Testis (tissue), 3 donors: ENCODE data around the gene ARHGDIA. TPM values are rescaled to one million over a fixed set of nuclear protein-coding genes. Genes with fewer than 3 reads are reported as not detected.

Experiments used
- DNase-seq: peaks from one replicate; pipeline ENCODE4 v3.0.0-alpha.2; 2019
- H3K27ac ChIP-seq, 2 donors: fragments of 200-600 bp; sonication (generic); one replicate each; pipeline ENCODE4 v1.5.1; 2019
- H3K27me3 ChIP-seq: fragments of 200-600 bp; sonication (generic); one replicate; pipeline ENCODE4 v1.5.1; 2019
- H3K36me3 ChIP-seq: fragments of 200-600 bp; sonication (generic); one replicate; pipeline ENCODE4 v1.5.1; 2017; ENCODE audit warnings: low read depth; ENCODE audit errors: missing control alignments
- H3K4me1 ChIP-seq: fragments of 200-600 bp; sonication (generic); one replicate; pipeline ENCODE4 v1.5.1; 2019
- H3K4me3 ChIP-seq, 2 donors: fragments of 200-600 bp; sonication (generic); one replicate each; pipeline ENCODE4 v1.5.1; 2017 to 2019
- H3K9me3 ChIP-seq: fragments of 200-600 bp; sonication (generic); one replicate; pipeline ENCODE4 v1.5.1; 2017
- POLR2A ChIP-seq: fragments of 450-650 bp; IDR thresholded peaks from one replicate; pipeline ENCODE4 v1.6.1; 2017; ENCODE audit warnings: antibody characterized with exemption, mild to moderate bottlenecking, moderate library complexity
- WGBS, 2 donors: methylation state at CpG; one replicate each; pipeline ENCODE4 v1.1.5; 2018; 5-methylcytosine and 5-hydroxymethylcytosine counted together
- intact Hi-C: fragments of 100-400 bp; cut with DNase I; formaldehyde crosslinking; loops from one replicate; pipeline ENCODE4 v1.15.1; 2023; ENCODE audit warnings: low total_unique reads
- polyA plus RNA-seq: library from polyadenylated mRNA; stranded (reverse); fragments of 350-450 nt; fragmentation: Illumina TruSeq; extraction: RNeasy Lipid Tissue Mini Kit (QIAGEN cat#74804); gene quantifications from one replicate; pipeline ENCODE4 v1.2.3, GENCODE V29; 2014; ENCODE audit warnings: low read depth, low replicate concordance; ENCODE audit not compliant: insufficient read depth
- total RNA-seq, 2 donors: library from RNA; depleted of rRNA; stranded (reverse); fragments of >200 nt; gene quantifications; one replicate each; pipeline ENCODE4 v1.2.3, GENCODE V29; 2016
- TF ChIP-seq, protein P1 (sequence below), 3 experiments: fragments of 450-650 bp in 2 of 3; fragments of 200-600 bp in 1 of 3; sonication (generic) in 1 of 3; IDR thresholded peaks; one replicate each; pipeline ENCODE4 v1.5.1; 2016 to 2019; ENCODE audit warnings: antibody characterized with exemption in 3 of 3, mild to moderate bottlenecking in 2 of 3, moderate library complexity in 1 of 3

ARHGDIA gene
- total and polyA plus RNA-seq, 3 donors from 2014 or later: 135 to 201 (median 161) TPM

DNA sequence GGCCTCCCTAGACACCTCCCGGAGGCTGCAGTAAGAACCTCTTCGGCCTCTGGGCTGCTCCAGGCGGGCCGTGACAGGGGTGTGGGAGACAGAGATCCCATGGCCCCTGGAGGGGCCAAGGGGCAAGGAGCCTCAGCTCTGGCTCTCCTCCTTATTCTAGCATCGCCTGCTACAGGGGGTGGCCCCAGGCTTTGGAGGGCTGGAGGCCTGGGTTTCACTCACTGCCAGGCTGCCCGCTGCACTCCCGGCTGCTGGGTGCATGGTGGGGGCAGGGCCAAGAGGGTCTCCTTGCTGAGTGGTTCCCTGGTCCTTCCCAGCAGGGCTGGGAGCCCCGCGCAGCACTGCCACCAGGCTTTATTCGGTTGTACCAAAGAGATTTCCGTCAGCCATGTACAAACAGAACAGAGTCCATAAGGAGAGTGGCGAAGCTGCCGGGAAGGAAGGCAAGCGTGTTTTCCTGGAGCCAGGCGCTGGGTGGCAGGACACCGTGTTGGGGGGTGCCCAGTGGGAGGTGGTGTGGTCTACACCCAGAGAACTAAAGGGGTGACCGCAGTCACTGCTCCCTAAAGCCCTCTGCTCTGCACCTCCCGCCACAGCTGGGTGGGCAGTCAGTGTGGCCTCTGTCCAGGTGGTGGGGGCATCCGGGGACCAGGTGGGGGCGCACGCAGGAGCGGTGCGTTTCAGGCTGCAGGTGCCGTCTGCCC is 32.9 kb upstream of the ARHGDIA start:
- H3K36me3 ChIP-seq: no peaks in the 10 kb centered on the region
- no peak for DNase-seq
- H3K4me1 ChIP-seq: peaks cover 6% of the 10 kb centered on the region
- no peak overlapping the region for H3K4me3 ChIP-seq
- 92 to 93% methylated on average over 18 to 24 of the region's 24 CpGs for WGBS, 2 donors
- H3K9me3 ChIP-seq: no peaks in the 10 kb centered on the region
- TF ChIP-seq, protein P1, sequence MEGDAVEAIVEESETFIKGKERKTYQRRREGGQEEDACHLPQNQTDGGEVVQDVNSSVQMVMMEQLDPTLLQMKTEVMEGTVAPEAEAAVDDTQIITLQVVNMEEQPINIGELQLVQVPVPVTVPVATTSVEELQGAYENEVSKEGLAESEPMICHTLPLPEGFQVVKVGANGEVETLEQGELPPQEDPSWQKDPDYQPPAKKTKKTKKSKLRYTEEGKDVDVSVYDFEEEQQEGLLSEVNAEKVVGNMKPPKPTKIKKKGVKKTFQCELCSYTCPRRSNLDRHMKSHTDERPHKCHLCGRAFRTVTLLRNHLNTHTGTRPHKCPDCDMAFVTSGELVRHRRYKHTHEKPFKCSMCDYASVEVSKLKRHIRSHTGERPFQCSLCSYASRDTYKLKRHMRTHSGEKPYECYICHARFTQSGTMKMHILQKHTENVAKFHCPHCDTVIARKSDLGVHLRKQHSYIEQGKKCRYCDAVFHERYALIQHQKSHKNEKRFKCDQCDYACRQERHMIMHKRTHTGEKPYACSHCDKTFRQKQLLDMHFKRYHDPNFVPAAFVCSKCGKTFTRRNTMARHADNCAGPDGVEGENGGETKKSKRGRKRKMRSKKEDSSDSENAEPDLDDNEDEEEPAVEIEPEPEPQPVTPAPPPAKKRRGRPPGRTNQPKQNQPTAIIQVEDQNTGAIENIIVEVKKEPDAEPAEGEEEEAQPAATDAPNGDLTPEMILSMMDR (IDR thresholded peaks at IDR 0.05): no peak
- TF ChIP-seq POLR2A: no peak
- H3K27me3 ChIP-seq: no peaks in the 10 kb centered on the region
- no peak overlapping the region for H3K27ac ChIP-seq
- intact Hi-C loops: no loop called here

DNA sequence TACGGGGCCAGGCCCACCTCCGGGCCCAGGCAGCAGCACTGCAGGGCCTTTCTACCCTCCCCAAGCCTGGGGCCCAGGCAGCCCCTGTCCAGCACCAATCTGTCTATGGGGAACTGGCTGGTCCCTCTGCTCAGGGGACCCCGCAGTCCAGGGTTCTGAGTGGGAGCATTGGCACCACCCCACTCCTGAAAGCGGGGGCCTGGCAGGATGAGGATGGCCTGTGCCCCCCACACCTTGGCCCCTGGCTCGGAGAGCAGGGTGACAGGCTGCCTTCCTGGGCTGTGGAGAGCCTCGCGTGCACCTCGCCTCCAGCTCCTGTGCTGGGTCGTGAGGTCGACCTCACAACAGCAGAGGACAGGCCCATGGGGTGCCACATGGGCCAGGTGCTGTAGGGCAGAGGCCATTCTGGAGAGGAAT is 32.3 kb upstream of the ARHGDIA start:
- WGBS, 2 donors: 88 to 89% methylated on average over 3 to 10 of the region's 10 CpGs
- no peaks in the 10 kb centered on the region for H3K9me3 ChIP-seq
- H3K27ac ChIP-seq: no peak overlapping the region
- H3K4me3 ChIP-seq: no peak overlapping the region
- no peak for TF ChIP-seq POLR2A
- TF ChIP-seq, protein P1 (IDR thresholded peaks at IDR 0.05): no peak
- H3K36me3 ChIP-seq: no peaks in the 10 kb centered on the region
- DNase-seq: no peak
- peaks cover 6% of the 10 kb centered on the region for H3K4me1 ChIP-seq
- intact Hi-C loops: no loop called here
- no peaks in the 10 kb centered on the region for H3K27me3 ChIP-seq

DNA sequence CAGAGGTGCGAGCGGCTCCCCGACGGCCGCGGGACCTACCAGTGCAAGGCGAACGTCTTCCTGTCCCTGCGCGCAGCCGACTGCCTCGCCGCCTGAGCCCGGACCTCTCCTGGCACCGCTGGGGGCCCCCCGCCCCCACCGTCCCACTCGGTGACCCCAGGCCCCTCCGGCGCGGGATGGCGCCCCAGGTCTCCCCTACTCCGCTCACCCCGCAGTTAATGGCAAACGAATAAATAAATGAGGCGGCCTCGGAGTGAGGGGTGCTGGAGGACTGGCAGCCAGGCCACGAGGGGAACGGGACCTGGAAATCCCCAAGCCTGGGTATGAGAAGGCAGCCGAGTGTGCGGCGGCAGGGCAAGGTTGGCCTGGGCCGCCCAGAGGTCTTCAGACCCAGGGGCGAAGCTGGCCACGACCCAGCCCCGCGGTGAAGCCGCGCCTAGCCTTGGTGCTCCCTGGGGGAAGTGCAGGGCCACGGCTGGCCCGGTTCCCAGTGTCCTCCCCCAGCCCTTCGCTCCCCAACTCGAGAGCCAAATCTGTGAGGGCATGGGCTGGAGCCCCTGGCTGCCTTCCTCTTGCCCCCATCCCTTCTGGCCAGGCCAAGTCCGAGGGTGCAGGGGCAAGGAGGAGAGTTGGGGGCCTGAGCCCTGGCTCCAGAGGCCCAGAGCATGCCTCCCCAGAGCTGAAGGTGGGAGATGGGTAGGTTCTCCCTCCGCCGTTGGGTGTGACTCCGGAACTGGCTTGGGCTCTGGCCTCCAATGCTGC is 31.7 kb upstream of the ARHGDIA start:
- 43 to 63% methylated on average over 8 to 40 of the region's 47 CpGs for whole genome bisulfite sequencing, 2 donors
- no peaks in the 10 kb centered on the region for H3K36me3 ChIP-seq
- H3K9me3 ChIP-seq: no peaks in the 10 kb centered on the region
- no peaks in the 10 kb centered on the region for H3K27me3 ChIP-seq
- H3K4me1 ChIP-seq: peaks cover 6% of the 10 kb centered on the region
- TF ChIP-seq, protein P1 (IDR thresholded peaks at IDR 0.05): no peak
- no peak for TF ChIP-seq POLR2A
- H3K4me3 ChIP-seq: peak overlapping the region; percentile 26 to 36
- no peak overlapping the region for H3K27ac ChIP-seq
- no peak for DNase-seq
- intact Hi-C loops: no loop called here

DNA sequence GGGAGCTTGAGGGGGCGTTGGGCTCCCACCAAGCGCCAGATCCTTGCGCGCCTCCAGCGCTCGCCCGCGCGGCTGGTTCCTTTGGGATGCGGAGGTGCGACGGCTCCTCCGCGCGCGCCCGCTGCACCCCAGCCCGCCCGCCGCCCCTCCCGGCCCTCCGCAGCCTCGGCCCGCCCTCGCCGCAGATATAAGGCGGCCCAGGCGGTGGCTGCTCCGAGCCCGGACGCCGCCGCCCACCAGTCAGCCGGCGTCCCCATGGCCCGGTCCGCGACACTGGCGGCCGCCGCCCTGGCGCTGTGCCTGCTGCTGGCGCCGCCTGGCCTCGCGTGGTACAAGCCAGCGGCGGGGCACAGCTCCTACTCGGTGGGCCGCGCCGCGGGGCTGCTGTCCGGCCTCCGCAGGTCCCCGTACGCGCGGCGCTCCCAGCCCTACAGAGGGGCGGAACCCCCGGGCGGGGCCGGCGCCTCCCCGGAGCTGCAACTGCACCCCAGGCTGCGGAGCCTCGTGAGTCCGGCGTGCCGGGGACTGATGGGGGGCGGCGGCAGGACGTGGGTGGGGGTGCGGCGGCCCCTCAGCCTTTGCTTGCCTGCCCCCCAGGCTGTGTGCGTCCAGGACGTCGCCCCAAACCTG is 31.0 kb upstream of the ARHGDIA start, which contains the start of gene NPB:
Gene NPB (plus strand): TSS at position 216 of the 630 bp plus-strand sequence. CDS start 40 bp downstream, at position 256.
- WGBS, 2 donors: 5% methylated on average over 10 of the region's 79 CpGs; no CpG with 5 or more reads in 1 of the 2 donors
- no peaks in the 10 kb centered on the region for H3K9me3 ChIP-seq
- no peaks in the 10 kb centered on the region for H3K27me3 ChIP-seq
- intact Hi-C loops: no loop called here
- H3K27ac ChIP-seq: no peak within 1 kb of the TSS
- no peaks in the 10 kb centered on the region for H3K36me3 ChIP-seq
- TF ChIP-seq, protein P1 (IDR thresholded peaks at IDR 0.05): no peak
- no peak for TF ChIP-seq POLR2A
- H3K4me3 ChIP-seq: peak within 1 kb of the TSS; percentile 26 to 36
- peaks cover 6% of the 10 kb centered on the region for H3K4me1 ChIP-seq
- no peak for DNase-seq
